ENCODE results near the gene LTN1. TPM values are rescaled to one million over a fixed set of nuclear protein-coding genes. Genes with fewer than 3 reads are reported as not detected.

The LTN1 gene
- total and polyA plus RNA-seq, 2 of the 13 experiments (the other 11 are each of a cell fraction or from before 2014, with no cell fraction given) = 6.7 to 24.6 TPM

DNA sequence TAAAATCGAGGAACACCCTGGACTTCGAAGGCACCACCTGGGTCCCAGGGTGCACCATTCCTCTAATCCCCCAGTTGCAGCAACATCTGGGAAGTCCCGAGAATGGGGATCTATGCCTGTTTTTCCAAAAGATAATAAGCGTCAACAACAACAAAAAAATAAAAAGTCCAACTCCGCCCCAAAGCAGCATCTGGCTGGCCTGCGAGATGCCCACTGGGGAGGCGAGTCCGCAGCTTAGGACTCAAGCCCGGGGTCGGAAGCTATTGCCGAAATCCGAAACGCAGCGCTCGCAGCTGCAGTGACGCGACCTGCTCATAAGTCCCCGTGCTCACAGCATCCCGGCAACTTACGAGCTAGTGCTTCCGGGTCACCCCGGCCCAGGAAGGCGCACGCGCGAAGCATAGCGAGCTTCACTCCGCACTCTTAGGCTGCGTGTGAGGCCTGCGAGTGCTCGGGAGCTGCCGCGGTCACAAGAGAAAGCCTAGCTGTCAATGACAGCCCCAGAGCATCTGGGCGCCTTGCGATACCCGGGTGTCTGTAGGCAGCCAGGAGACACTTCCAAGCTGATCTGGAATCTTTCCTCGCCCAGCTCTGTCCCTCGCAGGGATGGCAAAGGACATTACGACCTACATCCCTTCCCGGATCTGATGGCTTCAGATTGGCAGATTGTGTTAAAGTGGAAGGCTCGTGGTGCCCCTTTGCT lies 9.9 kb upstream of the LTN1 start (continued):
- TF ChIP-seq, protein P1, sequence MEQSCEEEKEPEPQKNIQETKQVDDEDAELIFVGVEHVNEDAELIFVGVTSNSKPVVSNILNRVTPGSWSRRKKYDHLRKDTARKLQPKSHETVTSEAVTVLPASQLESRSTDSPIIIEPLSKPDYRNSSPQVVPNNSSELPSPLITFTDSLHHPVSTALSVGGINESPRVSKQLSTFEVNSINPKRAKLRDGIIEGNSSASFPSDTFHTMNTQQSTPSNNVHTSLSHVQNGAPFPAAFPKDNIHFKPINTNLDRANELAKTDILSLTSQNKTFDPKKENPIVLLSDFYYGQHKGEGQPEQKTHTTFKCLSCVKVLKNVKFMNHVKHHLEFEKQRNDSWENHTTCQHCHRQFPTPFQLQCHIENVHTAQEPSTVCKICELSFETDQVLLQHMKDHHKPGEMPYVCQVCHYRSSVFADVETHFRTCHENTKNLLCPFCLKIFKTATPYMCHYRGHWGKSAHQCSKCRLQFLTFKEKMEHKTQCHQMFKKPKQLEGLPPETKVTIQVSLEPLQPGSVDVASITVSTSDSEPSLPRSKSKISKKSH (CRISPR knock-in tag; IDR thresholded peaks at IDR 0.05; ENCODE audit: borderline replicate concordance) = peak; percentile 87
- TF ChIP-seq PHF5A (CRISPR knock-in tag; IDR thresholded peaks at IDR 0.05; ENCODE audit: low read depth, unreplicated experiment) (peak; percentile 21), E2F1 (CRISPR knock-in tag; IDR thresholded peaks at IDR 0.05) (peak; percentile 75), ZNF577 (CRISPR knock-in tag; IDR thresholded peaks at IDR 0.05; ENCODE audit: borderline replicate concordance, low read depth) (no peak), KDM4B (CRISPR knock-in tag; IDR thresholded peaks at IDR 0.05) (peak; percentile 45; the same call in 1 of the 2 replicates), NR2C2 (CRISPR knock-in tag; IDR thresholded peaks at IDR 0.05; ENCODE audit: borderline replicate concordance) (peak; percentile 99), ZNF775 (CRISPR knock-in tag; IDR thresholded peaks at IDR 0.05; ENCODE audit: borderline replicate concordance) (no peak), FOXA3 (CRISPR knock-in tag; IDR thresholded peaks at IDR 0.05) (peak; percentile 58; the same call in 1 of the 2 replicates), KAT8 (CRISPR knock-in tag; IDR thresholded peaks at IDR 0.05) (peak; percentile 98), ZNF331 (CRISPR knock-in tag; IDR thresholded peaks at IDR 0.05) (peak; percentile 59), GFI1 (CRISPR knock-in tag; IDR thresholded peaks at IDR 0.05; ENCODE audit: borderline replicate concordance) (0 out of 2 replicates have a peak, but pooled peaks have one; percentile 10), DRAP1 (CRISPR knock-in tag; IDR thresholded peaks at IDR 0.05) (peak; percentile 85), ZNF232 (CRISPR knock-in tag; IDR thresholded peaks at IDR 0.05; ENCODE audit: borderline replicate concordance) (peak; percentile 80), ZNF546 (CRISPR knock-in tag; conservative IDR thresholded peaks at IDR 0.05) (peak; percentile 63; the same call in 1 of the 2 replicates), MTA3 (CRISPR knock-in tag; IDR thresholded peaks at IDR 0.05) (no peak), KLF16 (CRISPR knock-in tag; IDR thresholded peaks at IDR 0.05) (peak in 1 of 2 experiments; percentile 95; a peak in 2 of 4 replicates), ZBTB46 (CRISPR knock-in tag; IDR thresholded peaks at IDR 0.05; ENCODE audit: borderline replicate concordance) (no peak), CHD2 (IDR thresholded peaks at IDR 0.05; ENCODE audit: low read depth, low read length) (peak; percentile 64; the same call in 1 of the 2 replicates), AHR (CRISPR knock-in tag; IDR thresholded peaks at IDR 0.05) (peak; percentile 46; the same call in 1 of the 2 replicates), ZNF557 (CRISPR knock-in tag; IDR thresholded peaks at IDR 0.05) (no peak), ZNF205 (CRISPR knock-in tag; IDR thresholded peaks at IDR 0.05) (peak; percentile 77), ZSCAN9 (CRISPR knock-in tag; IDR thresholded peaks at IDR 0.05; ENCODE audit: borderline replicate concordance) (peak; percentile 78; the same call in 1 of the 2 replicates), NR2F6 (IDR thresholded peaks at IDR 0.05) (no peak), NR2F6 (CRISPR knock-in tag; IDR thresholded peaks at IDR 0.05) (0 out of 2 replicates have a peak, but pooled peaks have one; percentile 23)
- TF ChIP-seq, protein P2, sequence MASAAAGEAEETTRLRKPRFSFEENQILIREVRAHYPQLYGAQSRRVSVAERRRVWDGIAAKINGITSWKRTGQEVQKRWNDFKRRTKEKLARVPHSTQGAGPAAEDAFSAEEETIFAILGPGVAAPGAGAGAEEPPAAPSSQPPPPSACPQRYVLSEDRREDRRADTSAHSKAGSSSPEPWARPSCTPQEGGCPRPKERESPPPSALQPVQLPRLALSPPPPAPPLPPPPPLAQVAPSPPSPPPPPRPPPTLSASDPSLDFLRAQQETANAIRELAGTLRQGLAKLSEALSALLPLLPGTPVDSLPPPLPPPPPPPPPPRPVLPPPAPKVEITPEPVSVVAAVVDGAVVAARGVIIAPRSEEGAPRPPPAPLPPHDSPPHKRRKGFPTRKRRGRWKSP (CRISPR knock-in tag; IDR thresholded peaks at IDR 0.05) = peak; percentile 68; the same call in 1 of the 2 replicates

Measured in HepG2 (cell line).